ENCODE data around the gene ARL2BP. TPM values are rescaled to one million over a fixed set of nuclear protein-coding genes. Genes with fewer than 3 reads are reported as not detected.

Gene ARL2BP
- total RNA-seq, 1 donor from 2014 or later: 38.4 TPM

- no peaks in the 10 kb centered on the region for H3K4me1 Mint-ChIP-seq (ENCODE audit: low read depth, unreplicated experiment)
- peaks cover 4% of the 10 kb centered on the region for H3K9me3 Mint-ChIP-seq (ENCODE audit: unreplicated experiment)
- no peak for DNase-seq
- H3K4me3 Mint-ChIP-seq (ENCODE audit: unreplicated experiment): no peak overlapping the region
- TF ChIP-seq CTCF (IDR thresholded peaks at IDR 0.05; ENCODE audit: partially characterized antibody, unreplicated experiment): no peak
- H3K27me3 Mint-ChIP-seq (ENCODE audit: unreplicated experiment): peaks cover 3% of the 10 kb centered on the region
- H3K36me3 Mint-ChIP-seq (ENCODE audit: unreplicated experiment): peaks cover 8% of the 10 kb centered on the region
- no peak overlapping the region for H3K27ac Mint-ChIP-seq (ENCODE audit: unreplicated experiment)
Measured at GRCh38 chr16:57251352-57251751, 6.3 kb downstream of the ARL2BP start.

GRCh38 chr16:57252148-57252721, 7.2 kb downstream of the ARL2BP start:
- no peak overlapping the region for H3K4me3 Mint-ChIP-seq (ENCODE audit: unreplicated experiment)
- peaks cover 3% of the 10 kb centered on the region for H3K27me3 Mint-ChIP-seq (ENCODE audit: unreplicated experiment)
- TF ChIP-seq CTCF (IDR thresholded peaks at IDR 0.05; ENCODE audit: partially characterized antibody, unreplicated experiment): no peak
- peaks cover 8% of the 10 kb centered on the region for H3K36me3 Mint-ChIP-seq (ENCODE audit: unreplicated experiment)
- no peak overlapping the region for H3K27ac Mint-ChIP-seq (ENCODE audit: unreplicated experiment)
- no peaks in the 10 kb centered on the region for H3K4me1 Mint-ChIP-seq (ENCODE audit: low read depth, unreplicated experiment)
- no peak for DNase-seq
- peaks cover 4% of the 10 kb centered on the region for H3K9me3 Mint-ChIP-seq (ENCODE audit: unreplicated experiment)

GRCh38 chr16:57253466-57253865, 8.4 kb downstream of the ARL2BP start:
- no peak for TF ChIP-seq CTCF (IDR thresholded peaks at IDR 0.05; ENCODE audit: partially characterized antibody, unreplicated experiment)
- no peaks in the 10 kb centered on the region for H3K4me1 Mint-ChIP-seq (ENCODE audit: low read depth, unreplicated experiment)
- H3K36me3 Mint-ChIP-seq (ENCODE audit: unreplicated experiment): peaks cover 8% of the 10 kb centered on the region
- no peak for DNase-seq
- no peak overlapping the region for H3K27ac Mint-ChIP-seq (ENCODE audit: unreplicated experiment)
- H3K27me3 Mint-ChIP-seq (ENCODE audit: unreplicated experiment): peaks cover 5% of the 10 kb centered on the region
- peaks cover 4% of the 10 kb centered on the region for H3K9me3 Mint-ChIP-seq (ENCODE audit: unreplicated experiment)
- H3K4me3 Mint-ChIP-seq (ENCODE audit: unreplicated experiment): no peak overlapping the region

GRCh38 chr16:57255686-57256415, 10.8 kb downstream of the ARL2BP start:
- H3K4me1 Mint-ChIP-seq (ENCODE audit: low read depth, unreplicated experiment): no peaks in the 10 kb centered on the region
- TF ChIP-seq CTCF (IDR thresholded peaks at IDR 0.05; ENCODE audit: partially characterized antibody, unreplicated experiment): no peak
- peaks cover 8% of the 10 kb centered on the region for H3K36me3 Mint-ChIP-seq (ENCODE audit: unreplicated experiment)
- DNase-seq: no peak
- H3K9me3 Mint-ChIP-seq (ENCODE audit: unreplicated experiment): peaks cover 2% of the 10 kb centered on the region
- peaks cover 7% of the 10 kb centered on the region for H3K27me3 Mint-ChIP-seq (ENCODE audit: unreplicated experiment)
- no peak overlapping the region for H3K4me3 Mint-ChIP-seq (ENCODE audit: unreplicated experiment)
- no peak overlapping the region for H3K27ac Mint-ChIP-seq (ENCODE audit: unreplicated experiment)

Data from glutamatergic neuron (in vitro differentiated cells).